Trophoblast cell (in vitro differentiated cells and primary cell): ENCODE results near the gene SORL1.

Experiments
- DNase-seq, 2 donors: peaks; one replicate each; pipeline ENCODE4 v3.0.0-alpha.2; 2016
- H2AFZ ChIP-seq: 2 replicates; pipeline ENCODE4 v1.6.1; 2013; ENCODE audit warnings: low read length, moderate library complexity, mild to moderate bottlenecking; ENCODE audit not compliant: insufficient read depth, poor library complexity
- H2AK5ac ChIP-seq: 2 replicates; pipeline ENCODE4 v1.6.1; 2013; ENCODE audit warnings: mild to moderate bottlenecking, low read length
- H2BK120ac ChIP-seq: 2 replicates; pipeline ENCODE4 v1.6.1; 2013; ENCODE audit warnings: low read length, mild to moderate bottlenecking, moderate library complexity; ENCODE audit not compliant: insufficient read depth, poor library complexity
- H2BK12ac ChIP-seq: 2 replicates; pipeline ENCODE4 v1.6.1; 2013; ENCODE audit warnings: mild to moderate bottlenecking, low read length, moderate library complexity
- H2BK5ac ChIP-seq: 2 replicates; pipeline ENCODE4 v1.6.1; 2013; ENCODE audit warnings: low read length, low read depth, moderate library complexity, mild to moderate bottlenecking; ENCODE audit not compliant: poor library complexity
- H3K14ac ChIP-seq: 2 replicates; pipeline ENCODE4 v1.6.1; 2013; ENCODE audit warnings: mild to moderate bottlenecking, low read length
- H3K18ac ChIP-seq: 2 replicates; pipeline ENCODE4 v1.6.1; 2013; ENCODE audit warnings: mild to moderate bottlenecking, low read length
- H3K23ac ChIP-seq: 2 replicates; pipeline ENCODE4 v1.6.1; 2013; ENCODE audit warnings: low read length
- H3K27ac ChIP-seq: 2 replicates; pipeline ENCODE4 v1.5.1; 2013; ENCODE audit warnings: low read depth, mild to moderate bottlenecking, inconsistent platforms, low read length, moderate library complexity
- H3K27me3 ChIP-seq: 2 replicates; pipeline ENCODE4 v1.6.1; 2013; ENCODE audit warnings: inconsistent platforms, mild to moderate bottlenecking, low read length, moderate library complexity; ENCODE audit not compliant: insufficient read depth
- H3K36me3 ChIP-seq, 2 experiments: 1 replicate in 1 of 2; 2 replicates in 1 of 2; pipeline ENCODE4 v1.6.1; 2013; ENCODE audit warnings: low read length in 2 of 2, mild to moderate bottlenecking in 2 of 2, moderate library complexity in 1 of 2; ENCODE audit not compliant: insufficient read depth in 2 of 2, control insufficient read depth in 1 of 2
- H3K4ac ChIP-seq: 2 replicates; pipeline ENCODE4 v1.6.1; 2013; ENCODE audit warnings: low read depth, mild to moderate bottlenecking, low read length, moderate library complexity
- H3K4me1 ChIP-seq, 2 experiments: 1 replicate in 1 of 2; 2 replicates in 1 of 2; pipeline ENCODE4 v1.6.1; 2013; ENCODE audit warnings: low read length in 2 of 2, mild to moderate bottlenecking in 2 of 2, moderate library complexity in 1 of 2; ENCODE audit not compliant: insufficient read depth in 2 of 2, control insufficient read depth in 1 of 2
- H3K4me2 ChIP-seq: 2 replicates; pipeline ENCODE4 v1.6.1; 2013; ENCODE audit warnings: inconsistent platforms, mild to moderate bottlenecking, low read length, moderate library complexity
- H3K4me3 ChIP-seq: 2 replicates; pipeline ENCODE4 v1.5.1; 2013; ENCODE audit warnings: mild to moderate bottlenecking, low read depth, low read length, inconsistent platforms
- H3K79me1 ChIP-seq: one replicate; pipeline ENCODE4 v1.6.1; 2013; ENCODE audit warnings: low read length
- H3K79me2 ChIP-seq: 2 replicates; pipeline ENCODE4 v1.6.1; 2013; ENCODE audit warnings: low read length, mild to moderate bottlenecking; ENCODE audit not compliant: control insufficient read depth, insufficient read depth, poor library complexity
- H3K9ac ChIP-seq: 2 replicates; pipeline ENCODE4 v1.6.1; 2013; ENCODE audit warnings: mild to moderate bottlenecking, low read length
- H3K9me3 ChIP-seq: 2 replicates; pipeline ENCODE4 v1.6.1; 2013; ENCODE audit warnings: low read depth, mild to moderate bottlenecking, control low read depth, inconsistent platforms, low read length; ENCODE audit not compliant: insufficient read depth
- H4K12ac ChIP-seq: 2 replicates; pipeline ENCODE4 v1.6.1; 2013; ENCODE audit warnings: low read depth, mild to moderate bottlenecking, low read length, moderate library complexity
- H4K8ac ChIP-seq: 2 replicates; pipeline ENCODE4 v1.6.1; 2013; ENCODE audit warnings: low read depth, mild to moderate bottlenecking, low read length, moderate library complexity
- H4K91ac ChIP-seq: one replicate; pipeline ENCODE4 v1.6.1; 2013; ENCODE audit warnings: low read depth, mild to moderate bottlenecking, low read length, moderate library complexity
- WGBS: extraction: QIAGEN DNeasy Blood & Tissue Kit; methylation state at CpG from one replicate; pipeline ENCODE4 v1.1.7; 2013; ENCODE audit warnings: missing lambda C conversion rate; ENCODE audit not compliant: insufficient read length, insufficient coverage; ENCODE audit errors: extremely low coverage; 5-methylcytosine and 5-hydroxymethylcytosine counted together

Gene SORL1

DNA sequence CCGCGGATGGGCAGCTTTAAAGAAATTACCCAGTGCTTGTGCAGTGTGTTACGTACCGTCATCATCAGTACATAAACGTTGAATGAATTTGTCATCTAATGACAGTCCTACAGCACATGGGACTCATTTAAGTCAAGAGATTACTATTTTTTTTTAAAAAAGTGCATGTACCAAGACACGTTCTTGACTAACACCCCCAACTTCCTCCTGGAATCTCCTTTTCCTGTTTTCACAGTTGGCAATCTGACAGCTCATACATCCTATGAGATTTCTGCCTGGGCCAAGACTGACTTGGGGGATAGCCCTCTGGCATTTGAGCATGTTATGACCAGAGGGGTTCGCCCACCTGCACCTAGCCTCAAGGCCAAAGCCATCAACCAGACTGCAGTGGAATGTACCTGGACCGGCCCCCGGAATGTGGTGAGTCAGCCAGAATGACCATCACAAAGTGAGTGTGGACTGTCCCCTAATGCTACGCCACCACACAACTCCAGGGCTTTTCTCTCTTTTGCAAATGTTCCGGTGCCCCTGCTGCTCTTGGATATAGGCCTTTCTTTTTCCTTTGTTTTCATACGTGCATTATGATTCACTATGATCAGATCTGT lies 162.6 kb downstream of the SORL1 start:
- no peak overlapping the region for H2AK5ac ChIP-seq

GRCh38 chr11:121615501-121615900 lies 163.4 kb downstream of the SORL1 start:
- no peak overlapping the region for H3K23ac ChIP-seq
- H3K79me1 ChIP-seq, result no peaks in the 10 kb centered on the region
- H3K4me2 ChIP-seq, result no peak overlapping the region
- no peak overlapping the region for H2BK120ac ChIP-seq
- no peak overlapping the region for H3K4me3 ChIP-seq
- no peak overlapping the region for H3K27ac ChIP-seq
- DNase-seq, result peak in 1 of 2 donors; percentile 18
- no peak overlapping the region for H2AFZ ChIP-seq
- H3K4me1 ChIP-seq, result peaks cover 2 to 6% of the 10 kb centered on the region in 2 experiments
- H2BK5ac ChIP-seq, result no peak overlapping the region
- no peaks in the 10 kb centered on the region for H3K9me3 ChIP-seq
- WGBS, result no CpG with 5 or more reads among the region's 3 CpGs
- no peak overlapping the region for H2BK12ac ChIP-seq
- H4K91ac ChIP-seq, result no peak overlapping the region
- no peak overlapping the region for H3K9ac ChIP-seq
- H2AK5ac ChIP-seq, result no peak overlapping the region
- H3K79me2 ChIP-seq, result no peaks in the 10 kb centered on the region
- H3K36me3 ChIP-seq, result no peaks in the 10 kb centered on the region
- H3K4ac ChIP-seq, result no peak overlapping the region
- no peak overlapping the region for H4K12ac ChIP-seq
- no peaks in the 10 kb centered on the region for H3K27me3 ChIP-seq
- no peak overlapping the region for H4K8ac ChIP-seq
- no peak overlapping the region for H3K18ac ChIP-seq
- no peak overlapping the region for H3K14ac ChIP-seq

More for the DNA sequence above, 162.6 kb downstream of the SORL1 start:
- no peaks in the 10 kb centered on the region for H3K27me3 ChIP-seq
- no peaks in the 10 kb centered on the region for H3K79me1 ChIP-seq
- H3K36me3 ChIP-seq, result no peaks in the 10 kb centered on the region
- H3K14ac ChIP-seq, result peak overlapping the region; percentile 32
- H2BK12ac ChIP-seq, result no peak overlapping the region
- no peaks in the 10 kb centered on the region for H3K9me3 ChIP-seq
- H3K79me2 ChIP-seq, result no peaks in the 10 kb centered on the region
- peaks cover 2 to 6% of the 10 kb centered on the region in 2 experiments for H3K4me1 ChIP-seq
- no CpG with 5 or more reads among the region's 12 CpGs for WGBS
- no peak overlapping the region for H2BK5ac ChIP-seq
- peak overlapping the region; percentile 31 for H3K4me2 ChIP-seq
- no peak overlapping the region for H3K9ac ChIP-seq
- DNase-seq, result peak; percentile 36 to 37
- no peak overlapping the region for H2BK120ac ChIP-seq
- H3K4ac ChIP-seq, result no peak overlapping the region
- no peak overlapping the region for H4K91ac ChIP-seq
- no peak overlapping the region for H4K8ac ChIP-seq
- H2AFZ ChIP-seq, result no peak overlapping the region
- no peak overlapping the region for H3K18ac ChIP-seq
- H3K23ac ChIP-seq, result no peak overlapping the region
- H4K12ac ChIP-seq, result no peak overlapping the region
- H3K27ac ChIP-seq, result no peak overlapping the region
- H3K4me3 ChIP-seq, result no peak overlapping the region

DNA sequence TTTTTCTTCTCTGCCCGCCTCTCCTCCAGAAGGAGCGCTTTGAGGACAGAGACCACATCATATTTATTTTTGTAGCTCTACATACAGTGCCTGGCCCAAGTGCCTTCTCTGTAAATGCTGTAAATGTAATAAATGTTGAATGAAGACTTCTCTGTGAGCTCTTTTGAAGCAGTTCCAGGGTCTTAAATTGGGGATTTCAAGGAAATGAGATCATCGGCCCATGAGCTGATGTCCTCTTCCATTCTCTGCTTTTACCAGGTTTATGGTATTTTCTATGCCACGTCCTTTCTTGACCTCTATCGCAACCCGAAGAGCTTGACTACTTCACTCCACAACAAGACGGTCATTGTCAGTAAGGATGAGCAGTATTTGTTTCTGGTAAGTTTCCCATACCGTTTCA lies 166.4 kb downstream of the SORL1 start:
- Histone ChIP-seq H3K79me1 (no peaks in the 10 kb centered on the region), H2BK120ac (no peak overlapping the region), H3K27ac (no peak overlapping the region), H3K4me3 (no peak overlapping the region), H4K91ac (no peak overlapping the region), H2BK12ac (no peak overlapping the region), H3K9ac (no peak overlapping the region), H3K79me2 (no peaks in the 10 kb centered on the region), H3K27me3 (no peaks in the 10 kb centered on the region), H3K4me1 (peaks cover 2 to 6% of the 10 kb centered on the region in 2 experiments), H3K36me3 (peaks cover 0 to 1% of the 10 kb centered on the region in 2 experiments), H2AFZ (no peak overlapping the region), H4K8ac (no peak overlapping the region), H3K18ac (no peak overlapping the region), H3K14ac (no peak overlapping the region), H2AK5ac (no peak overlapping the region), H3K9me3 (no peaks in the 10 kb centered on the region), H3K23ac (no peak overlapping the region), H3K4me2 (no peak overlapping the region), H4K12ac (no peak overlapping the region), H2BK5ac (no peak overlapping the region), H3K4ac (no peak overlapping the region)
- no CpG with 5 or more reads among the region's 8 CpGs for WGBS
- DNase-seq, result no peak

GRCh38 chr11:121625777-121626506 lies 173.8 kb downstream of the SORL1 start:
- no peak overlapping the region for H3K4ac ChIP-seq
- no peak overlapping the region for H3K27ac ChIP-seq
- no peak overlapping the region for H4K12ac ChIP-seq
- H2AK5ac ChIP-seq, result no peak overlapping the region
- WGBS, result no CpG with 5 or more reads among the region's 7 CpGs
- H3K9ac ChIP-seq, result no peak overlapping the region
- no peaks in the 10 kb centered on the region for H3K79me1 ChIP-seq
- H3K79me2 ChIP-seq, result no peaks in the 10 kb centered on the region
- no peak overlapping the region for H2BK12ac ChIP-seq
- H3K23ac ChIP-seq, result no peak overlapping the region
- DNase-seq, result no peak
- H4K8ac ChIP-seq, result no peak overlapping the region
- no peak overlapping the region for H4K91ac ChIP-seq
- H3K18ac ChIP-seq, result no peak overlapping the region
- no peaks in the 10 kb centered on the region for H3K27me3 ChIP-seq
- H3K4me3 ChIP-seq, result no peak overlapping the region
- H3K36me3 ChIP-seq, result peaks cover 0 to 2% of the 10 kb centered on the region in 2 experiments
- H2BK5ac ChIP-seq, result no peak overlapping the region
- no peak overlapping the region for H3K14ac ChIP-seq
- H2AFZ ChIP-seq, result no peak overlapping the region
- H2BK120ac ChIP-seq, result no peak overlapping the region
- H3K4me2 ChIP-seq, result no peak overlapping the region
- no peaks in the 10 kb centered on the region for H3K4me1 ChIP-seq
- no peaks in the 10 kb centered on the region for H3K9me3 ChIP-seq
